ENCODE data around the gene UBE2G1. TPM values are rescaled to one million over a fixed set of nuclear protein-coding genes. Genes with fewer than 3 reads are reported as not detected.

Gene UBE2G1
- total and polyA plus RNA-seq, 8 donors, result 4.3 to 29.3 (median 21.6) TPM

DNA sequence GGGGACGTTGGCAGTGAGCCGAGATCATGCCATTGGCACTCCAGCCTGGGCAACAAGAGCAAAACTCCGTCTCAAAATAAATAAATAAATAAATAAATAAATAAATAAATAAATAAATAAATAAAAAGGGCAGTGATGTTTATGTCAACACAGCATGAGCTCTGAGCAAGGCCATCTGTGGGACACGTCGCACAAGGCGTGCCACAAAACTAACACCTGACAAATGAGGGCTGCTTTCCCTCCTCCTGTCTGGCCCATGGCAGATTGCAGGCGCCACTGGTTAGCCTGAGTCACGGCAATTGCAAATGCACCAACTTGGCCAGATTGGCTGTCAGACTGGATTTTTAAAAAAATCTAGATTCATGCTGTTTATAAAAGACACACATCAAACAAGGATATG, 41.4 kb upstream of the UBE2G1 start:
- Histone ChIP-seq H3K9me3 (no peaks in the 10 kb centered on the region), H3K27me3 (no peaks in the 10 kb centered on the region), H3K4me3 (no peak overlapping the region), H3K36me3 (no peaks in the 10 kb centered on the region), H3K27ac (peak overlapping the region in 1 of 4 donors; percentile 17), H3K4me1 (peaks cover 0 to 7% (median 0%) of the 10 kb centered on the region in 3 donors)
- DNase-seq (peak; percentile 42 to 74 (median 64)), ATAC-seq (peak; percentile 91 to 93 (median 92)), FAIRE-seq (no peak)
- intact Hi-C loops (cut with DNase I), result loop anchor here in 1 of 3 donors (10.0 kb wide), 1 partner anchor 193 kb away; no protein-coding TSS in a partner anchor
- TF ChIP-seq CTCF (IDR thresholded peaks at IDR 0.05), result no peak
- 38 to 42% methylated on average over 8 of the region's 8 CpGs for WGBS, 2 donors

- no peak for TF ChIP-seq CTCF (IDR thresholded peaks at IDR 0.05)
- ATAC-seq (no peak), FAIRE-seq (no peak), DNase-seq (no peak)
- Histone ChIP-seq H3K9me3 (no peaks in the 10 kb centered on the region), H3K36me3 (no peaks in the 10 kb centered on the region), H3K27ac (no peak overlapping the region), H3K27me3 (no peaks in the 10 kb centered on the region), H3K4me3 (no peak overlapping the region), H3K4me1 (peaks cover 0 to 7% (median 0%) of the 10 kb centered on the region in 3 donors)
- 88 to 95% methylated on average over 7 of the region's 7 CpGs for WGBS, 2 donors
- intact Hi-C loops (cut with DNase I), result loop anchor here in 1 of 3 donors (10.0 kb wide), 1 partner anchor 192 kb away; no protein-coding TSS in a partner anchor
These were observed 40.7 kb upstream of the UBE2G1 start for GRCh38 chr17:4407216-4407615.

DNA sequence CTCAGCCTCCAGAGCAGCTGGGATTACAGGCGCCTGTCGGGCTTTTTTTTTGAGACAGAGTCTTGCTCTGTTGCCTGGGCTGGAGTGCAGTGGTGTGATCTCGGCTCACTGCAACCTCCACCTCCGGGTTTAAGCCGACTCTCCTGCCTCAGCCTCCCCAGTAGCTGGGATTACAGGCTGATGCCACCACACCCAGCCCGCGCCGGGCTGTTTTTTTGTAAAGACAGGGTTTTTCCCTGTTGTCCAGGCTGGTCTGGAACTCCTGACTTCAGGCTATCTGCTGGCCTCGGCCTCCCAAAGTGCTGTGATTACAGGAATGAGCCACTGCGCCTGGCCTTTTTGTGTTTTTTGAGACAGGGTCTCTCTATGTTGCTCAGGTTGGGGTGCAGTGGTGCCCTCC, 39.9 kb upstream of the UBE2G1 start:
- WGBS, 2 donors, result 94 to 97% methylated on average over 10 of the region's 10 CpGs
- H3K27ac ChIP-seq, result no peak overlapping the region

DNA sequence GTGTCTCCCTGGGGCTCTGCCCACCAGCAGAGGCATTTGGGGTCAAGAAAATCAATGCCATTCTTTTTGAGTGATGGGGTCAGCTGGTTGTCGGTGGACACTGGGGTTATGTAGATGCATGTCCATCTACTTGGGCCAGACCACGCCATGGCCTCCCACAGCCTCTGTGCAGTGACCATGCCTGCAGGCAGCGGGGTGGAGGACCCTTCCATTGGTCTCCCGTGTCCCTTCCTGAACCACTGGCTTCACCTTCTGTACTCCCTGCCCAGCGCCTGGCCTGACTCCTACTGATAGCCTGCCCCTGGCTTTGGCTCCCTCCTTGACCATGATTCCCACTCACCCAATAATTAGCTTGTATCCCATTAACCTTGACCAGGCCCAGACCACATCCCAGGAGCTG, 39.2 kb upstream of the UBE2G1 start:
- no peaks in the 10 kb centered on the region for H3K9me3 ChIP-seq
- intact Hi-C loops (cut with DNase I), result loop anchor here in 1 of 3 donors (10.0 kb wide), 1 partner anchor 191 kb away; no protein-coding TSS in a partner anchor

More for the DNA sequence above, 39.9 kb upstream of the UBE2G1 start:
- H3K4me1 ChIP-seq, result peaks cover 0 to 7% (median 0%) of the 10 kb centered on the region in 3 donors
- no peaks in the 10 kb centered on the region for H3K36me3 ChIP-seq
- H3K27me3 ChIP-seq, result no peaks in the 10 kb centered on the region
- no peak overlapping the region for H3K4me3 ChIP-seq
- no peaks in the 10 kb centered on the region for H3K9me3 ChIP-seq
- intact Hi-C loops (cut with DNase I), result loop anchor here in 1 of 3 donors (10.0 kb wide), 1 partner anchor 192 kb away; no protein-coding TSS in a partner anchor
- DNase-seq, result no peak
- no peak for FAIRE-seq
- ATAC-seq, result no peak
- TF ChIP-seq CTCF (IDR thresholded peaks at IDR 0.05), result no peak

More for the DNA sequence above, 39.2 kb upstream of the UBE2G1 start:
- FAIRE-seq (no peak), DNase-seq (no peak), ATAC-seq (no peak)
- 78 to 85% methylated on average over 5 of the region's 5 CpGs for WGBS, 2 donors
- no peak for TF ChIP-seq CTCF (IDR thresholded peaks at IDR 0.05)
- Histone ChIP-seq H3K27me3 (no peaks in the 10 kb centered on the region), H3K4me3 (no peak overlapping the region), H3K27ac (no peak overlapping the region), H3K4me1 (peaks cover 0 to 7% (median 0%) of the 10 kb centered on the region in 3 donors), H3K36me3 (no peaks in the 10 kb centered on the region)

Measured in pancreas (tissue), 10 donors.